Measurements from ENCODE around the gene BRI3BP.

DNA sequence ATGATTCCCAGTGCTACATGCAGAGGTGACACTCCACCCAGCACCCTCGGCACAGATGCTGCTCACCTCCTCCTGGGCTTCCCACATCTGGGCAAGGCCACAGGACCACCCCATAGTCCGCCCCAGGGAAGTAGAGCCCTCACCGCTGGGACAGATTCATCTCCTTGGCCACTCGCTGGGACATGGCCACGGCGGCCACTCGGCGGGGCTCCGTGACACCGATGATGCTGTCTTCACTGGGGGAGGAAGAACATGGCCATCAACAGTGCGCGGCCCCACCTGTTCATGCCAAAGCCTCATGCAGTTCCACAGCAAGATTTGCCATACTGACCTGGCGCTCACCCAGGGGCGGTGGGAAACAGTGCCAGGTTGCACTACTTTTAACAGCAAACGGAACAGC is 18.2 kb upstream of the BRI3BP start:
- TF ChIP-seq, protein P1, sequence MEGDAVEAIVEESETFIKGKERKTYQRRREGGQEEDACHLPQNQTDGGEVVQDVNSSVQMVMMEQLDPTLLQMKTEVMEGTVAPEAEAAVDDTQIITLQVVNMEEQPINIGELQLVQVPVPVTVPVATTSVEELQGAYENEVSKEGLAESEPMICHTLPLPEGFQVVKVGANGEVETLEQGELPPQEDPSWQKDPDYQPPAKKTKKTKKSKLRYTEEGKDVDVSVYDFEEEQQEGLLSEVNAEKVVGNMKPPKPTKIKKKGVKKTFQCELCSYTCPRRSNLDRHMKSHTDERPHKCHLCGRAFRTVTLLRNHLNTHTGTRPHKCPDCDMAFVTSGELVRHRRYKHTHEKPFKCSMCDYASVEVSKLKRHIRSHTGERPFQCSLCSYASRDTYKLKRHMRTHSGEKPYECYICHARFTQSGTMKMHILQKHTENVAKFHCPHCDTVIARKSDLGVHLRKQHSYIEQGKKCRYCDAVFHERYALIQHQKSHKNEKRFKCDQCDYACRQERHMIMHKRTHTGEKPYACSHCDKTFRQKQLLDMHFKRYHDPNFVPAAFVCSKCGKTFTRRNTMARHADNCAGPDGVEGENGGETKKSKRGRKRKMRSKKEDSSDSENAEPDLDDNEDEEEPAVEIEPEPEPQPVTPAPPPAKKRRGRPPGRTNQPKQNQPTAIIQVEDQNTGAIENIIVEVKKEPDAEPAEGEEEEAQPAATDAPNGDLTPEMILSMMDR (IDR thresholded peaks at IDR 0.05; ENCODE audit: insufficient read depth, low read depth, low read length) = no peak
- TF ChIP-seq EZH2 (IDR thresholded peaks at IDR 0.05; ENCODE audit: insufficient read depth, low read length) = no peak
